COLO829 (cell line): ENCODE data around the gene CDC6.

Experiments used
- DNase-seq: peaks from one replicate; pipeline ENCODE4 v3.0.0; 2012; ENCODE audit warnings: low spot score

CDC6 gene

DNA sequence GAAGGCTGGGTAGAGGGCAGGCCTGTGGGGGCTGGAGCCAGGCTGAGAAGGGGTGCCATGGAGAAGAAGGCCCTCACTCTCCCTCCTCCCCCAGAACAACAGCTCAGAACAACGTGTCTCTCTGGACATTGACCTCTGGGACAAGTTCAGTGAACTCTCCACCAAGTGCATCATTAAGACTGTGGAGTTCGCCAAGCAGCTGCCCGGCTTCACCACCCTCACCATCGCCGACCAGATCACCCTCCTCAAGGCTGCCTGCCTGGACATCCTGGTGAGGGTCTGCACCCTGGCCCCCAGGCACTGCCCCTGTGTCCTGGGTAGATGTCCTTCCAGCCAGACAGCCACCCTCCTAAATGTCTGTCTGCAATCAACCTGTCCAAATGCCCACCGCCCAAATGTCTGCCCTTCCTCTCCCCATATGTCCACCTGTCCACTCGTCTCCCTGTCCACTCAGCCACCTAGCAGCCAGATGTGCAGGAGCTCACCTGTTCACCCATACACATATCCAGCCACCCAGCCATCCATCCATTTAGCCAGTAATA is 64.6 kb downstream of the CDC6 start:
- no peak for DNase-seq

DNA sequence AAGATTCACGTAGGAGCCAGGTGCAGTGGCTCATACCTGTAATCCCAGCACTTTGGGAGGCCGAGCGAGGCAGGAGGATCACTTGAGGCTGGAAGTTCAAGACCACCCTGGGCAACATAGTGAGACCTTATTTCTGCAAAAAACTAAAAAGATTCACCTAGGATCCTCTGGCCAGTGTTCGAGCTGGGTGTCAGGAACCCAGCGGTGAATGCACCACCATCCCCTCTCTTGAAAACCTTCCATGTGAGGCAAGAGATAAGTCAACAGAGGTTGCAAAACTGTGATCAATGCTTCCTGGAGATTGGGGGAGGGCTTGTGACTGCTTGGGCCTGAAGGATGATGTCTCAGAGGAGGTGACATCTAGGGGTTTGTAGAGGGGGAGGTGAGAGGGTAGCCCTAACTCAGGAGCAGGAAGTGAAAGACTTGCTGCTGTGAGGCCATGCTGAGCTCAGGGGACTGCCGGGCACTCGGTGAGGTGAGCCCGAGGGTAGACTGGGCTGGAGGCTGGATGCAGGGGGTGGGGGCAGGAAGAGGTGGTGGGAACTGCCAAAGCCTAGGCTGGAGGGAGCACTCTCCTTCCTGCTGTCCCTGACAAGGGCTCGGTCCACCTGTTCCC is 65.2 kb downstream of the CDC6 start:
- no peak for DNase-seq
